Measurements from ENCODE around the gene TMEM45B.
"Not testable (repeated sequence)": the region's sequence is repeated elsewhere in the genome, so short reads cannot be mapped to it uniquely, and the experiment has no call there.

TMEM45B gene

GRCh38 chr11:129853518-129854231 is 38.0 kb downstream of the TMEM45B start:
- DNase-seq, result peak in 3 of 5 experiments; percentile 51 to 95 (median 58)

- no peak for DNase-seq
Observed at GRCh38 chr11:129854232-129854805, 38.7 kb downstream of the TMEM45B start.

- peak in 1 of 5 experiments; percentile 30 for DNase-seq
Observed at GRCh38 chr11:129855086-129855485, 39.4 kb downstream of the TMEM45B start.

GRCh38 chr11:129856036-129856435 is 40.4 kb downstream of the TMEM45B start:
- no peak for DNase-seq

- no peak for DNase-seq
Observed at GRCh38 chr11:129861702-129862522, 46.3 kb downstream of the TMEM45B start.

GRCh38 chr11:129864811-129865210 is 49.2 kb downstream of the TMEM45B start:
- no peak for DNase-seq

- no peak for DNase-seq
Observed at GRCh38 chr11:129865701-129866100, 50.1 kb downstream of the TMEM45B start.

- DNase-seq, result no peak
Observed at GRCh38 chr11:129866311-129866710, 50.7 kb downstream of the TMEM45B start.

DNA sequence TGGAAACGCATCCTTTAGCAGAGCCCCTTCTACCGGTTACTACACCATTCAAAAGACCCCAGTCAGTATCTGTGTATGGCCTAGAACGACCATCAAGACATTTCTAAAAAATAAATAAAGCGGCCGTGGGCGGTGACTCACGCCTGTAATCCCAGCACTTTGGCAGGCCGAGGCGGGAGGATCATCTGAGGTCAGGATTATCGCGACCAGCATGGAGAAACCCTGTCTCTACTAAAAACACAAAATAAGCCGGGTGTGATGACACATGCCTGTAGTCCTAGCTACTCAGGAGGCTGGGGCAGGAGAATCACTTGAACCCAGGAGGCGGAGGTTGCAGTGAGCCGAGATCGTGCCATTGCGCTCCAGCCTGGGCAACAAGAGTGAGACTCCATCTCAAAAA is 53.0 kb downstream of the TMEM45B start:
- not testable (repeated sequence) for DNase-seq

DNA sequence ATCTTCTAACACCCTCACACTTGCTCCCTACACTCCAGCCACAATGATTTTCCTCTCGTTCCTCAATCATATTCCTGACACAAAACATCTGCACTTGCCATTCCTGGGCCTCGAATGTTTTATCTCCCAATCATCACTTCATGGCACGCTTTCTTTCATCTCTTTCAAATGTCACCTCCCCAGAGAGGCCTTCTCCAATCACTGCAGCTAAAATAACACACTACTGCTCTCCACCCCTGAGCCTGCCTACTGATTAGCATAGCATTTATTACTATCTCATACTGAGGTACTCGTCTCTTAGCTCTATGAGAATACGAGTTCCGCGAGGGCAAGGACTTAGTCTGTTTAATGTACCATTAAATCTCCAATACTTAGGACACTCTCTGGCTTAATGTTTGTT is 56.3 kb downstream of the TMEM45B start:
- DNase-seq, result no peak

DNA sequence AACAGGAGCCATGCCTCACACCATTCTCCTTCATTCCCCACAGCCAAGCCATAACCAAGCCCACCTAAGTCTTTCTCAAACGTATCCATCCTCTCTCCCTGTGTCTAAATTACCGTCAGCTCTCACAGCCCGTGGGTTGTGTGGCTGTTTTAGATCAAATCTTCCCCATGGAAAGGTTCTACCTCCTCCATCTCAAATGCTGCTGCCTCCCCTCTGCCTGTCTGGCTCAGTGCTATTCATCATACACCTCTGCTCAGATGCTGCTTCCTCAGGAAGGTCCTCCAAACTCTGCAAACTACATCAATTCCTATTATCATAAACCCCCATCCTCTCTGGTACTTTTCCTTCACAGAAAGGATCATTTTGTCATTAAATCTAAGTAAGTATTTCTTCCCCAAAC is 64.7 kb downstream of the TMEM45B start:
- no peak for DNase-seq

GRCh38 chr11:129881570-129882170 is 66.0 kb downstream of the TMEM45B start:
- peak in 3 of 5 experiments; percentile 10 to 33 (median 19) for DNase-seq

DNA sequence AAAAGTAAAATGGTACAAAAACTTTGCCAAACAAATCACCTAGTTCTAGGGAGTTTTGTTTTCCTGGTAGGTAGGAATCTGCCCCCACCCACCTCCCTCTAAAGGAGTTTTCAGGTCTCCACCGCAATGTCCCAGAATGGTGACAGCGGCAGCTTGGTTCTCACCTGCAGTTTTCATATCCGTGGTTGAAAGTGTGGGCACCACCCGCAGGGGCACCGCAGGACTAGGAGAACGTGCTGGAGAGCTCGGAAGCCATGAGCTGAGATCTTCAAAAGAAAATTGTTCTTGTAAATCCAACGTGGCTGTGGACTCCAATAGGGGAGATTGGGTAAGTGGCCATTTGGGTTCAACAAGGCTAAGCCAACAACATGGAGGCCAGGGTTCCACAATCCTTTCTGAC is 68.9 kb downstream of the TMEM45B start:
- DNase-seq, result no peak

DNA sequence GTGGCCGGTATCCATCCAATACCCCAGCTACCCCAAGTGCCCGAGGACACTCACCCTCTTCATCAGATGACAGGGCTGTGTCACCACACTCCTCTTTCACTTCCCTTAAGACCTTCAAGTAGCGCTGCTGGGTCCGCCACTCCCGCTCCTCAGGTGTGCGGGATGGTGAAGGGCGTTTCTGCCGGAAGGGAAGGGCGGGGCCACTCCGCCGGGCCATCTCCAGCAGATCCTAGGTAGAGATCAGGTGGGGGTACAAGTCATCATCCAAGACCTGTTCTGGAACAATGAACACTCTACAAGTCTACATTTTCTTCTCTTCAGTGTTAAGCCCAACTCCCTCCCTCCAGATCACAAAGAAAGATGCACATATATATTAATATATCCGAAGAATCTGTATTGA is 69.7 kb downstream of the TMEM45B start:
- no peak for DNase-seq

- peak in 2 of 5 experiments; percentile 7 to 63 for DNase-seq
Observed at GRCh38 chr11:129888451-129888850, 72.8 kb downstream of the TMEM45B start.

DNA sequence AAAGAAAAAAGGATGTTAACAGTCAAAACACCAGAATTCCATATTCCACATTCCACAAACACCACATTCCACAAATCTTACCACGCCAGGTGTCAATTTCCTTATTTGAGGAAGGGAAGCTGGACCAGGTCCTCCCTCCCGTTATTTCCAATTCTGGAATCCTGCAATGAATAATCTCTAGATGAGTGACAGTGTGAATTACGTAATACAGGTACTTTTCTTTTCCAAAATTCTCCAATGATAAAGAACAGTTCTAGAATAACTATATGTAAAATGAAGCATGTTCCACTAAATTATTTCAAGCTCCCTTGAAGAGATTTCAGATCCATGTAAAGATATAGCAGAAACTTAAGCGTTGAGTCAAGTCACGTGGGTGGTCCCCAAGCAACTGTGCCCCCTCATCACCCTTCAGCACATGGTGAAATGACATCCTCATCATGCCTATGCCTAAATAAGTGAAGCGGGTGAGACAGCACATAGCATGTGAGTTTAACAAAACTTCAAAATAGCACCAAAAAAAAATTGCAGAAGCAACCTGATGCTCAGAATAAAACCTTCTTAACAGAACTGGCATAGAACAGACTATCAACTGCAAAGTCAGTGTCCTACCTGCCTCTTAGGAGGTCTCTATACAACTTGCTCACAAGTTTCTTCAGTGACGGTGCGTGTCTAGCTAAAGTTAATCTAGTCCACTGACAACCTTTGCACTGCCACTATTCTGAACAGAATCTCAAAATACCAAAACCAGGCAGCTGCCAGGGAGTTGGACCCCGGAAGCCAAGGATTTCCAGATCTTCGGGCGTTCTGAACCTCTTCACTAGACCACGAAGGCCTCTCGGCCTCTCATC is 78.9 kb downstream of the TMEM45B start:
- DNase-seq, result peak in 1 of 5 experiments; percentile 51

- peak; percentile 73 to 88 (median 81) for DNase-seq
Observed at GRCh38 chr11:129895126-129896041, 79.7 kb downstream of the TMEM45B start, which contains the start of gene NFRKB. TSS of gene NFRKB (minus strand) at chr11:129895578. CDS start at chr11:129892849, 2,729 bp downstream.

DNA sequence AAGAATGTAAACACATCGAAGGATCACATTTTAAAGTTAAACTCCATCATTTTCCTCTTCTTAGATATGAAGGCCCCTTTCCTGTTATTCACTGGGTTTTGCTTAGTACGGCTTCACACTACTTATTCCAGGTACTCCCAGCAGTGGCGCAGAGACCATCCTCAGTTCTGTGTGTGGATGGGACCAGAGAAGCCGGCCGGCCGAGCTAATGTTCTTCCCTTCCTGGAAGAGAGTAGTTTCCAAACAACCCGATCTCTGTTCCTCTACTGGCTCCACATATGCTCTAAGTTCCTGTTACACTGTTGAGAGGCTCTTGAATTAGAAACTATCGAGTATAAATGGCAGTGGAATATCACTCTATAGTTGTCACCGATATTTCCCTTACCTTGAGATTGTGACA is 80.4 kb downstream of the TMEM45B start:
- DNase-seq, result no peak

GRCh38 chr11:129905402-129905801 is 89.8 kb downstream of the TMEM45B start:
- DNase-seq, result no peak
